SU-DHL-6 (cell line): ENCODE measurements around the gene MARS1.

Source experiments
- H2AFZ ChIP-seq: fragments of 200-600 bp; sonication (generic); 2 replicates; pipeline ENCODE4 v1.6.1; 2014; ENCODE audit warnings: low read depth, mild to moderate bottlenecking, moderate library complexity, mixed read lengths, antibody characterized with exemption, low read length; ENCODE audit not compliant: severe bottlenecking
- H3F3A ChIP-seq: fragments of 200-600 bp; shearing (Covaris generic); 2 replicates; pipeline ENCODE4 v1.6.0; 2016; ENCODE audit warnings: antibody characterized with exemption, mild to moderate bottlenecking; ENCODE audit not compliant: insufficient read depth
- H3K27ac ChIP-seq: fragments of 200-600 bp; sonication (generic); 2 replicates; pipeline ENCODE4 v1.5.1; 2016; ENCODE audit warnings: low read depth, mild to moderate bottlenecking, low read length, moderate library complexity, mixed read lengths
- H3K27me3 ChIP-seq: fragments of 200-600 bp; sonication (generic), shearing (Covaris generic); 2 replicates; pipeline ENCODE4 v1.6.0; 2014; ENCODE audit warnings: mild to moderate bottlenecking, low read length
- H3K36me3 ChIP-seq: fragments of 200-600 bp; sonication (generic); 2 replicates; pipeline ENCODE4 v1.6.1; 2014; ENCODE audit warnings: mild to moderate bottlenecking, low read length, mixed read lengths
- H3K4me2 ChIP-seq: fragments of 300-600, 200-600 bp; shearing (Covaris generic), sonication (generic); 2 replicates; pipeline ENCODE4 v1.6.0; 2014; ENCODE audit warnings: low read length, low read depth, mild to moderate bottlenecking; ENCODE audit not compliant: poor library complexity, severe bottlenecking
- H3K4me3 ChIP-seq: fragments of 200-600 bp; sonication (generic); 2 replicates; pipeline ENCODE4 v1.5.1; 2014; ENCODE audit warnings: antibody characterized with exemption, low read length, mild to moderate bottlenecking, mixed read lengths; ENCODE audit not compliant: insufficient read depth, poor library complexity, severe bottlenecking
- H3K79me2 ChIP-seq: fragments of 200-600 bp; sonication (generic); 2 replicates; pipeline ENCODE4 v1.6.1; 2014; ENCODE audit warnings: mild to moderate bottlenecking, low read length, moderate library complexity; ENCODE audit not compliant: insufficient read depth
- H3K9ac ChIP-seq: fragments of 200-600 bp; sonication (generic); 2 replicates; pipeline ENCODE4 v1.7.0; 2014; ENCODE audit warnings: mild to moderate bottlenecking, low read length
- H3K9me2 ChIP-seq: fragments of 200-600 bp; sonication (generic); replicated peaks from 2 replicates; pipeline ENCODE4 v1.6.1; 2014; ENCODE audit warnings: low read length; ENCODE audit not compliant: insufficient read depth
- H3K9me3 ChIP-seq: fragments of 200-600 bp; sonication (generic); 2 replicates; pipeline ENCODE4 v1.6.1; 2014; ENCODE audit warnings: low read length, mixed read lengths; ENCODE audit not compliant: insufficient read depth
- H4K20me1 ChIP-seq: fragments of 200-600 bp; sonication (generic); 2 replicates; pipeline ENCODE4 v1.6.1; 2014; ENCODE audit warnings: low read depth, mild to moderate bottlenecking, antibody characterized with exemption, low read length, moderate library complexity, mixed read lengths
- EZH2phosphoT487 ChIP-seq: fragments of 200-600 bp; sonication (generic), shearing (Covaris generic); conservative IDR thresholded peaks from 2 replicates; pipeline ENCODE4 v1.6.1; 2018; ENCODE audit warnings: mild to moderate bottlenecking, antibody characterized with exemption, low read length, moderate library complexity, mixed read lengths
- TF ChIP-seq, protein P1 (sequence below): fragments of 200-600 bp; sonication (generic); IDR thresholded peaks from one replicate; pipeline ENCODE4 v1.5.1; 2017; ENCODE audit warnings: antibody characterized with exemption, mild to moderate bottlenecking, low read length, moderate library complexity; ENCODE audit not compliant: insufficient read depth, poor library complexity, severe bottlenecking

Gene MARS1

GRCh38 chr12:57481671-57482070, 6.2 kb upstream of the MARS1 start:
- H2AFZ ChIP-seq = no peak overlapping the region

GRCh38 chr12:57483466-57483865, 4.4 kb upstream of the MARS1 start:
- Histone ChIP-seq H3K79me2 (peaks cover 6% of the 10 kb centered on the region), H3K36me3 (no peaks in the 10 kb centered on the region), H2AFZ (no peak overlapping the region), H3K9ac (no peak overlapping the region), H3K9me2 (no peaks in the 10 kb centered on the region), H4K20me1 (no peaks in the 10 kb centered on the region), H3K4me2 (no peak overlapping the region), H3K4me3 (no peak overlapping the region), H3K27ac (no peak overlapping the region), H3K27me3 (no peaks in the 10 kb centered on the region), H3F3A (peaks cover 5% of the 10 kb centered on the region; the same call in 1 of the 2 replicates), H3K9me3 (no peaks in the 10 kb centered on the region)
- TF ChIP-seq EZH2phosphoT487 = no peak
- TF ChIP-seq, protein P1, sequence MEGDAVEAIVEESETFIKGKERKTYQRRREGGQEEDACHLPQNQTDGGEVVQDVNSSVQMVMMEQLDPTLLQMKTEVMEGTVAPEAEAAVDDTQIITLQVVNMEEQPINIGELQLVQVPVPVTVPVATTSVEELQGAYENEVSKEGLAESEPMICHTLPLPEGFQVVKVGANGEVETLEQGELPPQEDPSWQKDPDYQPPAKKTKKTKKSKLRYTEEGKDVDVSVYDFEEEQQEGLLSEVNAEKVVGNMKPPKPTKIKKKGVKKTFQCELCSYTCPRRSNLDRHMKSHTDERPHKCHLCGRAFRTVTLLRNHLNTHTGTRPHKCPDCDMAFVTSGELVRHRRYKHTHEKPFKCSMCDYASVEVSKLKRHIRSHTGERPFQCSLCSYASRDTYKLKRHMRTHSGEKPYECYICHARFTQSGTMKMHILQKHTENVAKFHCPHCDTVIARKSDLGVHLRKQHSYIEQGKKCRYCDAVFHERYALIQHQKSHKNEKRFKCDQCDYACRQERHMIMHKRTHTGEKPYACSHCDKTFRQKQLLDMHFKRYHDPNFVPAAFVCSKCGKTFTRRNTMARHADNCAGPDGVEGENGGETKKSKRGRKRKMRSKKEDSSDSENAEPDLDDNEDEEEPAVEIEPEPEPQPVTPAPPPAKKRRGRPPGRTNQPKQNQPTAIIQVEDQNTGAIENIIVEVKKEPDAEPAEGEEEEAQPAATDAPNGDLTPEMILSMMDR = no peak

More at GRCh38 chr12:57481671-57482070, 6.2 kb upstream of the MARS1 start:
- Histone ChIP-seq H3K9me2 (no peaks in the 10 kb centered on the region), H3K9ac (no peak overlapping the region), H3F3A (peaks cover 12% of the 10 kb centered on the region; the same call in 1 of the 2 replicates), H3K27me3 (no peaks in the 10 kb centered on the region), H3K9me3 (no peaks in the 10 kb centered on the region), H3K4me3 (no peak overlapping the region), H3K36me3 (no peaks in the 10 kb centered on the region), H3K4me2 (no peak overlapping the region), H4K20me1 (no peaks in the 10 kb centered on the region), H3K27ac (no peak overlapping the region), H3K79me2 (no peaks in the 10 kb centered on the region)
- TF ChIP-seq, protein P1 = no peak
- no peak for TF ChIP-seq EZH2phosphoT487

DNA sequence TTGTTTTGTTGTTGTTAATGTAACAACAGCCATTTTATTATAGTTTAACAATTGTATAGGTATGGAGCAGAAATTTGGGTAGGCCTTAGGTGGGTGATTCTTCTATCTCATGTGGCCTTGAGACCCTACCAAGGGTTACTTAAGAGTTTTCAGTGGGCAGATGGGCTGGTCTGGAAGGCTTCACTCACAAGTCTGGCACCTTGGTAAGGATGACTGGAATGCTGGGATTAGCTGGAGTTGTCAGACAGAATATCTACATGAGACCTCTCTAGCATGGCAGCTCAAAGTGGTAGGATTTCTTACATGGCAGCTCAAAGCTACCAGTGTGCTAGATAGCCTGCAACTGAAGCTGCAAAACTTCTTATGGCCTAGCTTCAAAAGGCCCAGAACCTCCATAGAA, 2.2 kb upstream of the MARS1 start:
- Histone ChIP-seq H3K36me3 (no peaks in the 10 kb centered on the region; the same call in 1 of the 2 replicates), H4K20me1 (no peaks in the 10 kb centered on the region), H3F3A (peaks cover 4% of the 10 kb centered on the region; the same call in 1 of the 2 replicates), H3K27ac (no peak overlapping the region), H3K4me2 (no peak overlapping the region), H3K4me3 (no peak overlapping the region), H3K27me3 (no peaks in the 10 kb centered on the region), H3K9ac (no peak overlapping the region), H3K79me2 (peaks cover 26% of the 10 kb centered on the region), H2AFZ (no peak overlapping the region), H3K9me3 (no peaks in the 10 kb centered on the region), H3K9me2 (no peaks in the 10 kb centered on the region)
- TF ChIP-seq, protein P1 = no peak
- TF ChIP-seq EZH2phosphoT487 = no peak
